ENCODE measurements around the gene TMEM72.

Gene TMEM72

GRCh38 chr10:44974628-44975430 is 63.7 kb downstream of the TMEM72 start:
- no peak overlapping the region for H3K27ac ChIP-seq
- DNase-seq (ENCODE audit: low read depth, low spot score), result no peak

- H3K27ac ChIP-seq, result no peak overlapping the region
- DNase-seq (ENCODE audit: low read depth, low spot score), result no peak
Measured at GRCh38 chr10:44975431-44976331, 64.5 kb downstream of the TMEM72 start.

- no peak overlapping the region for H3K27ac ChIP-seq
- DNase-seq (ENCODE audit: low read depth, low spot score), result no peak
Measured at GRCh38 chr10:44976352-44977198, 65.4 kb downstream of the TMEM72 start.

- DNase-seq (ENCODE audit: low read depth, low spot score), result no peak
- no peak overlapping the region for H3K27ac ChIP-seq
Measured at GRCh38 chr10:44977287-44978212, 66.4 kb downstream of the TMEM72 start.

- peak overlapping the region; percentile 91 for H3K27ac ChIP-seq
- no peak for DNase-seq (ENCODE audit: low read depth, low spot score)
Measured at GRCh38 chr10:44978213-44978569, 67.1 kb downstream of the TMEM72 start.

GRCh38 chr10:44978570-44979280 is 67.6 kb downstream of the TMEM72 start, which contains the start of gene DEPP1:
DEPP1 (minus strand) TSS chr10:44978809; CDS start chr10:44978030, 779 bp downstream.
- peak; percentile 78 for DNase-seq (ENCODE audit: low read depth, low spot score)
- H3K27ac ChIP-seq, result peak within 1 kb of the TSS; percentile 91

- peak overlapping the region; percentile 91 for H3K27ac ChIP-seq
- no peak for DNase-seq (ENCODE audit: low read depth, low spot score)
Measured at GRCh38 chr10:44979281-44980191, 68.4 kb downstream of the TMEM72 start.

GRCh38 chr10:44980309-44981171 is 69.4 kb downstream of the TMEM72 start:
- no peak for DNase-seq (ENCODE audit: low read depth, low spot score)
- H3K27ac ChIP-seq, result peak overlapping the region; percentile 91

- peak; percentile 82 for DNase-seq (ENCODE audit: low read depth, low spot score)
- H3K27ac ChIP-seq, result peak overlapping the region; percentile 91
Measured at GRCh38 chr10:44981172-44982113, 70.3 kb downstream of the TMEM72 start.

GRCh38 chr10:44982114-44982460 is 71.0 kb downstream of the TMEM72 start:
- no peak for DNase-seq (ENCODE audit: low read depth, low spot score)
- peak overlapping the region; percentile 91 for H3K27ac ChIP-seq

GRCh38 chr10:44982496-44982895 is 71.4 kb downstream of the TMEM72 start:
- no peak for DNase-seq (ENCODE audit: low read depth, low spot score)
- H3K27ac ChIP-seq, result peak overlapping the region; percentile 91

- H3K27ac ChIP-seq, result no peak overlapping the region
- no peak for DNase-seq (ENCODE audit: low read depth, low spot score)
Measured at GRCh38 chr10:44983066-44983894, 72.1 kb downstream of the TMEM72 start.

- no peak overlapping the region for H3K27ac ChIP-seq
- DNase-seq (ENCODE audit: low read depth, low spot score), result no peak
Measured at GRCh38 chr10:44983895-44984278, 72.8 kb downstream of the TMEM72 start.

GRCh38 chr10:44984671-44985101 is 73.5 kb downstream of the TMEM72 start:
- DNase-seq (ENCODE audit: low read depth, low spot score), result no peak
- H3K27ac ChIP-seq, result no peak overlapping the region

GRCh38 chr10:44985175-44985681 is 74.1 kb downstream of the TMEM72 start:
- no peak for DNase-seq (ENCODE audit: low read depth, low spot score)
- no peak overlapping the region for H3K27ac ChIP-seq

Data from epithelial cell of prostate (primary cell).